ENCODE measurements around the gene IFNE.
"Not testable (repeated sequence)": the region's sequence is repeated elsewhere in the genome, so short reads cannot be mapped to it uniquely, and the experiment has no call there.

IFNE gene

GRCh38 chr9:21491756-21492155 is 9.6 kb upstream of the IFNE start:
- DNase-seq (ENCODE audit: low read depth), result no peak

GRCh38 chr9:21481470-21482056 is 550 bp downstream of the IFNE start:
- DNase-seq (ENCODE audit: low read depth), result no peak

- no peak for DNase-seq (ENCODE audit: low read depth)
Observed at GRCh38 chr9:21479152-21479702, 2.9 kb downstream of the IFNE start.

- no peak for DNase-seq (ENCODE audit: low read depth)
Observed at GRCh38 chr9:21477466-21477865, 4.6 kb downstream of the IFNE start.

GRCh38 chr9:21473236-21473635 is 8.9 kb downstream of the IFNE start:
- DNase-seq (ENCODE audit: low read depth), result no peak

GRCh38 chr9:21470126-21470525 is 12.0 kb downstream of the IFNE start:
- DNase-seq (ENCODE audit: low read depth), result no peak

- peak; percentile 53 for DNase-seq (ENCODE audit: low read depth)
Observed at GRCh38 chr9:21465859-21466518, 16.1 kb downstream of the IFNE start.

- no peak for DNase-seq (ENCODE audit: low read depth)
Observed at GRCh38 chr9:21465138-21465537, 17.0 kb downstream of the IFNE start.

GRCh38 chr9:21461377-21461776 is 20.7 kb downstream of the IFNE start:
- no peak for DNase-seq (ENCODE audit: low read depth)

GRCh38 chr9:21455320-21455719 is 26.8 kb downstream of the IFNE start:
- no peak for DNase-seq (ENCODE audit: low read depth)

GRCh38 chr9:21454149-21454548 is 28.0 kb downstream of the IFNE start:
- peak; percentile 33 for DNase-seq (ENCODE audit: low read depth)

- no peak for DNase-seq (ENCODE audit: low read depth)
Observed at GRCh38 chr9:21452681-21453080, 29.4 kb downstream of the IFNE start.

GRCh38 chr9:21450733-21451394 is 31.2 kb downstream of the IFNE start:
- no peak for DNase-seq (ENCODE audit: low read depth)

GRCh38 chr9:21449312-21449711 is 32.8 kb downstream of the IFNE start:
- not testable (repeated sequence) for DNase-seq (ENCODE audit: low read depth)

- DNase-seq (ENCODE audit: low read depth), result no peak
Observed at GRCh38 chr9:21443849-21444625, 38.1 kb downstream of the IFNE start.

- no peak for DNase-seq (ENCODE audit: low read depth)
Observed at GRCh38 chr9:21440139-21440538, 42.0 kb downstream of the IFNE start, which contains the start of gene IFNA1. TSS of gene IFNA1 (plus strand) at chr9:21440439. CDS start at chr9:21440508, 69 bp downstream.

GRCh38 chr9:21435015-21435383 is 47.1 kb downstream of the IFNE start:
- not testable (repeated sequence) for DNase-seq (ENCODE audit: low read depth)

GRCh38 chr9:21434202-21435014 is 47.7 kb downstream of the IFNE start:
- peak; percentile 20 for DNase-seq (ENCODE audit: low read depth)

GRCh38 chr9:21432672-21433425 is 49.3 kb downstream of the IFNE start:
- DNase-seq (ENCODE audit: low read depth), result no peak
